ENCODE measurements around the gene TRIM41.
"Not testable (repeated sequence)": the region's sequence is repeated elsewhere in the genome, so short reads cannot be mapped to it uniquely, and the experiment has no call there.

The TRIM41 gene

GRCh38 chr5:181259974-181260719 lies 37.1 kb downstream of the TRIM41 start:
- Mint-ChIP-seq H3K36me3 (ENCODE audit: low read depth) (peaks cover 33% of the 10 kb centered on the region), H3K27ac (peak overlapping the region; percentile 94), H3K4me3 (peak overlapping the region; percentile 99), H3K4me1 (ENCODE audit: low read depth) (peaks cover 47% of the 10 kb centered on the region), H3K9me3 (no peaks in the 10 kb centered on the region), H3K27me3 (ENCODE audit: low read depth) (no peaks in the 10 kb centered on the region)

- Mint-ChIP-seq H3K9me3 (no peaks in the 10 kb centered on the region), H3K27ac (peak within 1 kb of the TSS; percentile 94), H3K4me3 (peak within 1 kb of the TSS; percentile 99), H3K27me3 (ENCODE audit: low read depth) (no peaks in the 10 kb centered on the region), H3K36me3 (ENCODE audit: low read depth) (peaks cover 29% of the 10 kb centered on the region), H3K4me1 (ENCODE audit: low read depth) (peaks cover 41% of the 10 kb centered on the region)
Observed at GRCh38 chr5:181260720-181261319, 37.7 kb downstream of the TRIM41 start, which contains the start of gene TRIM52. Gene TRIM52, minus strand, starts transcription at chr5:181261143. Its CDS starts 330 bp downstream, at chr5:181260813.

GRCh38 chr5:181261320-181262049 lies 38.4 kb downstream of the TRIM41 start:
- Mint-ChIP-seq H3K4me3 (peak overlapping the region; percentile 99), H3K27ac (peak overlapping the region; percentile 94), H3K9me3 (no peaks in the 10 kb centered on the region), H3K27me3 (ENCODE audit: low read depth) (no peaks in the 10 kb centered on the region), H3K4me1 (ENCODE audit: low read depth) (peaks cover 36% of the 10 kb centered on the region), H3K36me3 (ENCODE audit: low read depth) (peaks cover 26% of the 10 kb centered on the region)

GRCh38 chr5:181263633-181264032 lies 40.6 kb downstream of the TRIM41 start:
- no peaks in the 10 kb centered on the region for H3K9me3 Mint-ChIP-seq
- H3K4me1 Mint-ChIP-seq (ENCODE audit: low read depth) = peaks cover 19% of the 10 kb centered on the region
- H3K36me3 Mint-ChIP-seq (ENCODE audit: low read depth) = peaks cover 20% of the 10 kb centered on the region
- H3K4me3 Mint-ChIP-seq = no peak overlapping the region
- H3K27ac Mint-ChIP-seq = peak overlapping the region; percentile 59
- no peaks in the 10 kb centered on the region for H3K27me3 Mint-ChIP-seq (ENCODE audit: low read depth)

- H3K36me3 Mint-ChIP-seq (ENCODE audit: low read depth) = peaks cover 16% of the 10 kb centered on the region
- no peak overlapping the region for H3K27ac Mint-ChIP-seq
- no peaks in the 10 kb centered on the region for H3K9me3 Mint-ChIP-seq
- peaks cover 4% of the 10 kb centered on the region for H3K4me1 Mint-ChIP-seq (ENCODE audit: low read depth)
- H3K4me3 Mint-ChIP-seq = no peak overlapping the region
- H3K27me3 Mint-ChIP-seq (ENCODE audit: low read depth) = no peaks in the 10 kb centered on the region
Observed at GRCh38 chr5:181265092-181265671, 42.1 kb downstream of the TRIM41 start.

GRCh38 chr5:181267291-181267904 lies 44.3 kb downstream of the TRIM41 start:
- H3K27me3 Mint-ChIP-seq (ENCODE audit: low read depth); H3K4me1 Mint-ChIP-seq (ENCODE audit: low read depth); H3K27ac Mint-ChIP-seq; H3K9me3 Mint-ChIP-seq; H3K36me3 Mint-ChIP-seq (ENCODE audit: low read depth); H3K4me3 Mint-ChIP-seq: not testable (repeated sequence)

GRCh38 chr5:181267907-181268306 lies 44.8 kb downstream of the TRIM41 start:
- H3K36me3 Mint-ChIP-seq (ENCODE audit: low read depth); H3K27me3 Mint-ChIP-seq (ENCODE audit: low read depth); H3K4me1 Mint-ChIP-seq (ENCODE audit: low read depth); H3K27ac Mint-ChIP-seq; H3K4me3 Mint-ChIP-seq; H3K9me3 Mint-ChIP-seq: not testable (repeated sequence)

GRCh38 chr5:181271081-181271480 lies 48.0 kb downstream of the TRIM41 start:
- no peaks in the 10 kb centered on the region for H3K9me3 Mint-ChIP-seq
- no peak overlapping the region for H3K4me3 Mint-ChIP-seq
- H3K27ac Mint-ChIP-seq = no peak overlapping the region
- no peaks in the 10 kb centered on the region for H3K4me1 Mint-ChIP-seq (ENCODE audit: low read depth)
- no peaks in the 10 kb centered on the region for H3K36me3 Mint-ChIP-seq (ENCODE audit: low read depth)
- no peaks in the 10 kb centered on the region for H3K27me3 Mint-ChIP-seq (ENCODE audit: low read depth)

- H3K4me3 Mint-ChIP-seq = not testable (repeated sequence)
Observed at GRCh38 chr5:181273433-181273744, 50.3 kb downstream of the TRIM41 start.

GRCh38 chr5:181280251-181280762 lies 57.2 kb downstream of the TRIM41 start:
- H3K36me3 Mint-ChIP-seq (ENCODE audit: low read depth) = no peaks in the 10 kb centered on the region

More at GRCh38 chr5:181273433-181273744, 50.3 kb downstream of the TRIM41 start:
- H3K27me3 Mint-ChIP-seq (ENCODE audit: low read depth) = peaks cover 12% of the 10 kb centered on the region
- not testable (repeated sequence) for H3K9me3 Mint-ChIP-seq; H3K27ac Mint-ChIP-seq; H3K36me3 Mint-ChIP-seq (ENCODE audit: low read depth); H3K4me1 Mint-ChIP-seq (ENCODE audit: low read depth)

GRCh38 chr5:181281077-181281983 lies 58.2 kb downstream of the TRIM41 start:
- no peak overlapping the region for H3K27ac Mint-ChIP-seq
- no peaks in the 10 kb centered on the region for H3K4me1 Mint-ChIP-seq (ENCODE audit: low read depth)
- no peak overlapping the region for H3K4me3 Mint-ChIP-seq
- H3K36me3 Mint-ChIP-seq (ENCODE audit: low read depth) = no peaks in the 10 kb centered on the region
- peaks cover 12% of the 10 kb centered on the region for H3K27me3 Mint-ChIP-seq (ENCODE audit: low read depth)
- no peaks in the 10 kb centered on the region for H3K9me3 Mint-ChIP-seq

More at GRCh38 chr5:181280251-181280762, 57.2 kb downstream of the TRIM41 start:
- peaks cover 12% of the 10 kb centered on the region for H3K27me3 Mint-ChIP-seq (ENCODE audit: low read depth)
- H3K9me3 Mint-ChIP-seq = no peaks in the 10 kb centered on the region
- no peaks in the 10 kb centered on the region for H3K4me1 Mint-ChIP-seq (ENCODE audit: low read depth)
- no peak overlapping the region for H3K4me3 Mint-ChIP-seq
- no peak overlapping the region for H3K27ac Mint-ChIP-seq

- peaks cover 8% of the 10 kb centered on the region for H3K27me3 Mint-ChIP-seq (ENCODE audit: low read depth)
- H3K9me3 Mint-ChIP-seq = no peaks in the 10 kb centered on the region
- H3K36me3 Mint-ChIP-seq (ENCODE audit: low read depth) = no peaks in the 10 kb centered on the region
- no peaks in the 10 kb centered on the region for H3K4me1 Mint-ChIP-seq (ENCODE audit: low read depth)
- H3K27ac Mint-ChIP-seq = no peak overlapping the region
- H3K4me3 Mint-ChIP-seq = no peak overlapping the region
Observed at GRCh38 chr5:181281984-181282316, 58.9 kb downstream of the TRIM41 start.

- not testable (repeated sequence) for H3K27me3 Mint-ChIP-seq (ENCODE audit: low read depth); H3K9me3 Mint-ChIP-seq; H3K4me3 Mint-ChIP-seq; H3K36me3 Mint-ChIP-seq (ENCODE audit: low read depth); H3K27ac Mint-ChIP-seq; H3K4me1 Mint-ChIP-seq (ENCODE audit: low read depth)
Observed at GRCh38 chr5:181282415-181282814, 59.3 kb downstream of the TRIM41 start.

Measured in T-helper 1 cell treated with Interleukin-12 subunit alpha and Interleukin-12 subunit beta and Interleukin-4 antibody, amounts not matched to agents 30 μg/mL and 1 μg/mL, for 36 hours (primary cell).